GM12878 (cell line): ENCODE data around the gene ABCA2. TPM values are rescaled to one million over a fixed set of nuclear protein-coding genes. Genes with fewer than 3 reads are reported as not detected.

Experiments
- ATAC-seq: fragments of 200-7000 bp; cut with Tn5 transposase; 3 replicates; pipeline ENCODE4 v1.9.1; 2020; ENCODE audit warnings: mild to moderate bottlenecking, moderate library complexity
- BruUV-seq: library from RNA; stranded (reverse); fragments of 400-500 nt; replicated peaks from 2 replicates; lab custom pipeline; 2021; lab: Mats Ljungman, UMichigan
- CTCF ChIA-PET: fragments of 300-600 bp; sonication (Branson Sonifier 250); formaldehyde crosslinking; extraction: SDS; loops from one replicate; lab custom pipeline; 2021; ENCODE audit warnings: inconsistent platforms; lab: Yijun Ruan, JAX
- POLR2A ChIA-PET: fragments of 350-600 bp; formaldehyde crosslinking; extraction: SDS; loops from one replicate; lab custom pipeline; 2021; ENCODE audit warnings: inconsistent platforms; lab: Charles Lee
- RAD21 ChIA-PET: fragments of 300-600 bp; sonication (Branson Sonifier 250); formaldehyde crosslinking; loops from one replicate; lab custom pipeline; 2023; ENCODE audit warnings: antibody characterized with exemption; ENCODE audit not compliant: unreplicated experiment; lab: Charles Lee
- SMC1A ChIA-PET: fragments of 300-600 bp; sonication (Branson Sonifier 250); formaldehyde crosslinking; loops from one replicate; lab custom pipeline; 2023; ENCODE audit not compliant: unreplicated experiment, uncharacterized antibody; lab: Charles Lee
- DNase-seq: peaks from one replicate; pipeline ENCODE4 v3.0.0-alpha.2; 2011; ENCODE audit warnings: low read depth, low spot score
- FAIRE-seq: peaks from 3 replicates; lab custom pipeline; 2011; peaks lifted over from hg19 to GRCh38; lab: Jason Lieb, UNC
- H2AFZ ChIP-seq: 2 replicates; pipeline ENCODE4 v1.6.0; 2011; ENCODE audit warnings: low read depth, low read length, control low read depth; ENCODE audit not compliant: control insufficient read depth
- H3K27ac ChIP-seq: 2 replicates; pipeline ENCODE4 v1.5.1; 2011; ENCODE audit warnings: control low read depth; ENCODE audit not compliant: control insufficient read depth, insufficient read depth
- H3K27me3 ChIP-seq, 2 experiments: replicated peaks in 1 of 2; 2 replicates each; pipeline versions ENCODE4 v1.6.0 to v1.6.1; 2011; ENCODE audit warnings: low read length in 1 of 2; ENCODE audit not compliant: control insufficient read depth in 2 of 2, insufficient read depth in 2 of 2
- H3K36me3 ChIP-seq, 2 experiments: 2 replicates each; pipeline ENCODE4 v1.5.1; 2011; ENCODE audit warnings: low read length in 1 of 2; ENCODE audit not compliant: control insufficient read depth in 2 of 2, insufficient read depth in 2 of 2
- H3K4me1 ChIP-seq: 2 replicates; pipeline ENCODE4 v1.6.1; 2011; ENCODE audit warnings: mild to moderate bottlenecking, low read length, moderate library complexity, mixed read lengths; ENCODE audit not compliant: control insufficient read depth, insufficient read depth
- H3K4me2 ChIP-seq: 2 replicates; pipeline ENCODE4 v1.6.0; 2011; ENCODE audit warnings: control low read depth; ENCODE audit not compliant: control insufficient read depth, insufficient read depth
- H3K4me3 ChIP-seq: fragments of 200-600 bp; sonication (generic); 2 replicates; pipeline ENCODE4 v1.5.1; 2016
- H3K79me2 ChIP-seq: 2 replicates; pipeline ENCODE4 v1.6.0; 2011; ENCODE audit warnings: low read length; ENCODE audit not compliant: control insufficient read depth, insufficient read depth
- H3K9ac ChIP-seq: 2 replicates; pipeline ENCODE4 v1.8.0; 2011; ENCODE audit warnings: low read length, control low read depth, mixed read lengths; ENCODE audit not compliant: control insufficient read depth, insufficient read depth
- H3K9me3 ChIP-seq: replicated peaks from 3 replicates; pipeline ENCODE4 v1.5.1; 2011; ENCODE audit warnings: mild to moderate bottlenecking, low read length; ENCODE audit not compliant: control insufficient read depth, insufficient read depth
- H4K20me1 ChIP-seq: 2 replicates; pipeline ENCODE4 v1.6.0; 2011; ENCODE audit not compliant: control insufficient read depth, insufficient read depth
- BMI1 ChIP-seq: fragments of 450-650 bp; IDR thresholded peaks from 2 replicates; pipeline ENCODE4 v1.6.1; 2016; ENCODE audit warnings: mild to moderate bottlenecking, moderate library complexity, borderline replicate concordance
- CHD4 ChIP-seq: fragments of 200-600 bp; sonication (generic); IDR thresholded peaks from 2 replicates; pipeline ENCODE4 v1.6.1; 2016; ENCODE audit warnings: mild to moderate bottlenecking
- MXI1 ChIP-seq: fragments of 150-350 bp; IDR thresholded peaks from 2 replicates; pipeline ENCODE4 v1.6.1; 2011; ENCODE audit warnings: low read depth, mild to moderate bottlenecking, inconsistent platforms, low read length, improper control_type of control experiment
- NFXL1 ChIP-seq: fragments of 450-650 bp; IDR thresholded peaks from 2 replicates; pipeline ENCODE4 v1.6.1; 2017; ENCODE audit warnings: antibody characterized with exemption, mild to moderate bottlenecking, borderline replicate concordance
- NFYB ChIP-seq: IDR thresholded peaks from 2 replicates; pipeline ENCODE4 v1.6.1; 2011; ENCODE audit warnings: low read depth, mild to moderate bottlenecking, low read length, improper control_type of control experiment, moderate library complexity; ENCODE audit not compliant: insufficient read depth
- RELB ChIP-seq: fragments of 450-650 bp; IDR thresholded peaks from 2 replicates; pipeline ENCODE4 v1.6.1; 2017; ENCODE audit warnings: low read depth, mild to moderate bottlenecking, moderate library complexity
- SREBF1 ChIP-seq: IDR thresholded peaks from 2 replicates; pipeline ENCODE4 v1.6.1; 2012; ENCODE audit warnings: mild to moderate bottlenecking, low read length
- ZNF217 ChIP-seq: fragments of 450-650 bp; IDR thresholded peaks from 2 replicates; pipeline ENCODE4 v1.6.1; 2017; ENCODE audit warnings: antibody characterized with exemption, mild to moderate bottlenecking
- ZNF592 ChIP-seq: fragments of 450-650 bp; IDR thresholded peaks from 2 replicates; pipeline ENCODE4 v1.6.1; 2017; ENCODE audit warnings: mild to moderate bottlenecking, moderate library complexity
- ZZZ3 ChIP-seq: IDR thresholded peaks from 2 replicates; pipeline ENCODE4 v1.6.1; 2011; ENCODE audit warnings: low read depth; ENCODE audit not compliant: control insufficient read depth, insufficient read length
- WGBS: methylation state at CpG from one replicate; pipeline ENCODE4 v1.1.6; 2016; ENCODE audit warnings: low lambda C conversion rate; ENCODE audit not compliant: insufficient replicate concordance, insufficient coverage; ENCODE audit errors: missing lambda C conversion rate; 5-methylcytosine and 5-hydroxymethylcytosine counted together
- in situ Hi-C: fragments of 300-500 bp; cut with MboI; formaldehyde crosslinking; loops from 9 replicates; pipeline ENCODE4 v1.14.3; 2018; ENCODE audit warnings: mixed read lengths
- intact Hi-C: fragments of 100-400 bp; cut with micrococcal nuclease; formaldehyde crosslinking; loops from one replicate; pipeline ENCODE4 v1.14.2; 2022; ENCODE audit not compliant: unreplicated experiment
- polyA plus RNA-seq, 11 experiments: library from polyadenylated mRNA; depleted of rRNA in 4 of 11; unstranded in 6 of 11; stranded (reverse) in 5 of 11; fragments of >200 nt; fragmentation: Nextera tagmentation in 4 of 11; fragmentation: Illumina TruSeq in 1 of 11; extraction: Ambion mirVana in 4 of 11; extraction: Trizol in 1 of 11; gene quantifications; 1 replicate in 1 of 11; 2 replicates in 10 of 11; pipeline versions ENCODE4 v1.2.1 to v1.2.3, GENCODE V29; 2011 to 2016; ENCODE audit warnings: inconsistent platforms in 2 of 11, missing spikeins in 2 of 11, low read depth in 1 of 11
- total RNA-seq, 4 experiments: library from RNA; depleted of rRNA in 3 of 4; stranded (reverse); fragments of >200 nt in 3 of 4; fragmentation: Illumina TruSeq in 1 of 4; extraction: Trizol in 1 of 4; gene quantifications; 2 replicates each; pipeline versions ENCODE4 v1.2.1 to v1.2.3, GENCODE V29; 2013 to 2021

ABCA2 gene
- total and polyA plus RNA-seq, 10 of the 15 experiments (the other 5 are each of a cell fraction or from before 2014, with no cell fraction given) = 0.13 to 2.6 (median 0.71) TPM; not detected in 2

GRCh38 chr9:136970361-136970760 lies 57.7 kb downstream of the ABCA2 start:
- Histone ChIP-seq H4K20me1 (no peaks in the 10 kb centered on the region), H3K27me3 (no peaks in the 10 kb centered on the region), H2AFZ (no peak overlapping the region), H3K4me2 (no peak overlapping the region), H3K9ac (no peak overlapping the region), H3K4me3 (no peak overlapping the region), H3K79me2 (no peaks in the 10 kb centered on the region), H3K36me3 (no peaks in the 10 kb centered on the region), H3K27ac (no peak overlapping the region), H3K9me3 (no peaks in the 10 kb centered on the region), H3K4me1 (peaks cover 7% of the 10 kb centered on the region)
- TF ChIP-seq NFYB = no peak
- TF ChIP-seq SREBF1 = no peak
- no peak for TF ChIP-seq MXI1
- no peak for TF ChIP-seq ZNF217
- TF ChIP-seq RELB = no peak
- TF ChIP-seq NFXL1 = no peak
- no peak for TF ChIP-seq ZNF592
- no peak for TF ChIP-seq BMI1
- no peak for TF ChIP-seq CHD4
- TF ChIP-seq ZZZ3 = no peak
- FAIRE-seq (no peak), ATAC-seq (no peak; the same call in 2 of the 3 replicates), DNase-seq (no peak)
- in situ Hi-C loops (no loop called here), intact Hi-C loops (no loop called here)
- BruUV-seq = no TSS peak
- CTCF ChIA-PET = interaction anchor here (0.8 to 2.0 kb wide), 2 partner anchors 23 to 59 kb away, joined by 3 to 5 read pairs; no protein-coding TSS in a partner anchor
- POLR2A ChIA-PET = no interaction called here
- WGBS = 22% methylated on average over 11 of the region's 11 CpGs
- RAD21 ChIA-PET = no interaction called here
- SMC1A ChIA-PET = no interaction called here
